Right lobe of liver (tissue), 4 donors: ENCODE measurements around the gene GPR33.

Source experiments
- CTCF ChIP-seq, 4 donors: fragments of 200-600 bp in 3 of 4; fragments of 450-650 bp in 1 of 4; IDR thresholded peaks; one replicate each; pipeline versions ENCODE4 v1.5.1 to v1.8.0; 2016 to 2022; ENCODE audit warnings: antibody characterized with exemption in 4 of 4, mild to moderate bottlenecking in 2 of 4
- POLR2A ChIP-seq: fragments of 450-650 bp; IDR thresholded peaks from one replicate; pipeline ENCODE4 v1.6.1; 2017; ENCODE audit warnings: antibody characterized with exemption, mild to moderate bottlenecking
- donor health status: DM: no; HTN: no; CAD: no.
- donor health status: DM: no; HTN: no; CAD: no.
- donor health status: DM: no; HTN: yes; CAD: no.

- TF ChIP-seq CTCF (IDR thresholded peaks at IDR 0.05) (no peak), POLR2A (no peak)
Observed at GRCh38 chr14:31479027-31479426, 8.8 kb downstream of the GPR33 start.
